HG02884 (cell line): Measurements from ENCODE around the gene AACS.
A peak's percentile ranks its signal among the peaks of the same experiment; 100 is the strongest.
"Not testable (repeated sequence)": the region's sequence is repeated elsewhere in the genome, so short reads cannot be mapped to it uniquely, and the experiment has no call there.

Source experiments
- ATAC-seq: cut with Tn5 transposase; IDR thresholded peaks from one replicate; pipeline ENCODE4 v1.9.1; 2021; ENCODE audit warnings: mild to moderate bottlenecking, moderate library complexity; ENCODE audit not compliant: unreplicated experiment

The AACS gene

GRCh38 chr12:125065021-125065918 is at the start of gene AACS:
AACS (plus strand) TSS chr12:125065435; CDS start chr12:125065585, 150 bp downstream.
- peak; percentile 87 for ATAC-seq

- no peak for ATAC-seq
Measured at GRCh38 chr12:125015680-125016310, 49.4 kb upstream of the AACS start.

GRCh38 chr12:125017801-125018200 is 47.4 kb upstream of the AACS start:
- ATAC-seq: no peak

- no peak for ATAC-seq
Measured at GRCh38 chr12:125018356-125018755, 46.9 kb upstream of the AACS start.

- ATAC-seq: no peak
Measured at GRCh38 chr12:125021096-125021495, 44.1 kb upstream of the AACS start.

GRCh38 chr12:125021771-125022170 is 43.5 kb upstream of the AACS start:
- ATAC-seq: no peak

GRCh38 chr12:125023065-125023464 is 42.2 kb upstream of the AACS start:
- no peak for ATAC-seq

GRCh38 chr12:125024949-125025563 is 40.2 kb upstream of the AACS start:
- no peak for ATAC-seq

- ATAC-seq: no peak
Measured at GRCh38 chr12:125025606-125026235, 39.5 kb upstream of the AACS start.

- ATAC-seq: no peak
Measured at GRCh38 chr12:125028106-125028505, 37.1 kb upstream of the AACS start.

GRCh38 chr12:125029761-125030358 is 35.4 kb upstream of the AACS start:
- no peak for ATAC-seq

- ATAC-seq: not testable (repeated sequence)
Measured at GRCh38 chr12:125031471-125031870, 33.8 kb upstream of the AACS start.

GRCh38 chr12:125032466-125033152 is 32.6 kb upstream of the AACS start:
- ATAC-seq: no peak

- ATAC-seq: no peak
Measured at GRCh38 chr12:125033288-125033687, 31.9 kb upstream of the AACS start.

GRCh38 chr12:125038976-125039625 is 26.1 kb upstream of the AACS start:
- no peak for ATAC-seq

GRCh38 chr12:125049093-125049458 is 16.2 kb upstream of the AACS start:
- ATAC-seq: peak; percentile 15

- no peak for ATAC-seq
Measured at GRCh38 chr12:125050446-125050845, 14.8 kb upstream of the AACS start.

GRCh38 chr12:125050868-125051267 is 14.4 kb upstream of the AACS start:
- no peak for ATAC-seq

- no peak for ATAC-seq
Measured at GRCh38 chr12:125053821-125054220, 11.4 kb upstream of the AACS start.

- ATAC-seq: no peak
Measured at GRCh38 chr12:125055591-125055990, 9.6 kb upstream of the AACS start.
